Rectal smooth muscle tissue (tissue), 1 donor: ENCODE measurements around the gene ZNF638.

Experiments used
- H3K27ac ChIP-seq: one replicate; pipeline ENCODE4 v1.7.0; 2013; ENCODE audit warnings: low read depth, low read length, inconsistent platforms
- H3K27me3 ChIP-seq: one replicate; pipeline ENCODE4 v1.7.0; 2013; ENCODE audit warnings: low read length; ENCODE audit not compliant: control insufficient read depth, insufficient read depth
- H3K36me3 ChIP-seq: one replicate; pipeline ENCODE4 v1.7.0; 2013; ENCODE audit warnings: low read length; ENCODE audit not compliant: control insufficient read depth, insufficient read depth
- H3K4me1 ChIP-seq: one replicate; pipeline ENCODE4 v1.7.0; 2013; ENCODE audit warnings: low read length; ENCODE audit not compliant: control insufficient read depth, insufficient read depth
- H3K4me3 ChIP-seq: one replicate; pipeline ENCODE4 v1.7.0; 2013; ENCODE audit warnings: low read length
- H3K9ac ChIP-seq: one replicate; pipeline ENCODE4 v1.7.0; 2013; ENCODE audit warnings: low read length

The ZNF638 gene

GRCh38 chr2:71469403-71470398 lies 138.1 kb downstream of the ZNF638 start:
- H3K4me3 ChIP-seq, result no peak overlapping the region
- H3K27ac ChIP-seq, result no peak overlapping the region
- peaks cover 4% of the 10 kb centered on the region for H3K27me3 ChIP-seq
- no peaks in the 10 kb centered on the region for H3K36me3 ChIP-seq
- peaks cover 3% of the 10 kb centered on the region for H3K4me1 ChIP-seq
- H3K9ac ChIP-seq, result no peak overlapping the region

GRCh38 chr2:71471276-71471675 lies 139.7 kb downstream of the ZNF638 start:
- no peak overlapping the region for H3K4me3 ChIP-seq
- no peak overlapping the region for H3K27ac ChIP-seq
- no peak overlapping the region for H3K9ac ChIP-seq
- H3K36me3 ChIP-seq, result no peaks in the 10 kb centered on the region
- no peaks in the 10 kb centered on the region for H3K27me3 ChIP-seq
- no peaks in the 10 kb centered on the region for H3K4me1 ChIP-seq

- Histone ChIP-seq H3K27me3 (no peaks in the 10 kb centered on the region), H3K4me1 (no peaks in the 10 kb centered on the region), H3K36me3 (no peaks in the 10 kb centered on the region), H3K9ac (no peak overlapping the region), H3K4me3 (no peak overlapping the region), H3K27ac (no peak overlapping the region)
These were observed 140.4 kb downstream of the ZNF638 start for GRCh38 chr2:71472019-71472418.

GRCh38 chr2:71473346-71474031 lies 141.9 kb downstream of the ZNF638 start:
- H3K27ac ChIP-seq, result no peak overlapping the region
- no peaks in the 10 kb centered on the region for H3K4me1 ChIP-seq
- no peaks in the 10 kb centered on the region for H3K27me3 ChIP-seq
- H3K4me3 ChIP-seq, result no peak overlapping the region
- no peak overlapping the region for H3K9ac ChIP-seq
- no peaks in the 10 kb centered on the region for H3K36me3 ChIP-seq

GRCh38 chr2:71474116-71474743 lies 142.6 kb downstream of the ZNF638 start:
- H3K36me3 ChIP-seq, result no peaks in the 10 kb centered on the region
- no peaks in the 10 kb centered on the region for H3K27me3 ChIP-seq
- no peak overlapping the region for H3K9ac ChIP-seq
- H3K27ac ChIP-seq, result no peak overlapping the region
- H3K4me3 ChIP-seq, result no peak overlapping the region
- H3K4me1 ChIP-seq, result no peaks in the 10 kb centered on the region

GRCh38 chr2:71474744-71475397 lies 143.3 kb downstream of the ZNF638 start:
- Histone ChIP-seq H3K36me3 (no peaks in the 10 kb centered on the region), H3K9ac (no peak overlapping the region), H3K27ac (no peak overlapping the region), H3K4me1 (no peaks in the 10 kb centered on the region), H3K27me3 (no peaks in the 10 kb centered on the region), H3K4me3 (no peak overlapping the region)

- H3K27ac ChIP-seq, result no peak overlapping the region
- H3K4me3 ChIP-seq, result no peak overlapping the region
- H3K36me3 ChIP-seq, result no peaks in the 10 kb centered on the region
- no peaks in the 10 kb centered on the region for H3K27me3 ChIP-seq
- no peaks in the 10 kb centered on the region for H3K4me1 ChIP-seq
- H3K9ac ChIP-seq, result no peak overlapping the region
These were observed 144.9 kb downstream of the ZNF638 start for GRCh38 chr2:71476495-71476894.

- Histone ChIP-seq H3K9ac (no peak overlapping the region), H3K4me3 (no peak overlapping the region), H3K27me3 (no peaks in the 10 kb centered on the region), H3K4me1 (no peaks in the 10 kb centered on the region), H3K36me3 (peaks cover 3% of the 10 kb centered on the region), H3K27ac (no peak overlapping the region)
These were observed 145.7 kb downstream of the ZNF638 start for GRCh38 chr2:71477231-71477691.

- Histone ChIP-seq H3K27me3 (no peaks in the 10 kb centered on the region), H3K36me3 (peaks cover 3% of the 10 kb centered on the region), H3K27ac (no peak overlapping the region), H3K4me3 (no peak overlapping the region), H3K4me1 (no peaks in the 10 kb centered on the region), H3K9ac (no peak overlapping the region)
These were observed 147.2 kb downstream of the ZNF638 start for GRCh38 chr2:71478806-71479205.

- Histone ChIP-seq H3K9ac (no peak overlapping the region), H3K27me3 (no peaks in the 10 kb centered on the region), H3K27ac (no peak overlapping the region), H3K36me3 (peaks cover 3% of the 10 kb centered on the region), H3K4me1 (no peaks in the 10 kb centered on the region), H3K4me3 (no peak overlapping the region)
These were observed 147.7 kb downstream of the ZNF638 start for GRCh38 chr2:71479261-71479660.

- Histone ChIP-seq H3K4me1 (no peaks in the 10 kb centered on the region), H3K9ac (no peak overlapping the region), H3K27me3 (no peaks in the 10 kb centered on the region), H3K36me3 (peaks cover 3% of the 10 kb centered on the region), H3K27ac (no peak overlapping the region), H3K4me3 (no peak overlapping the region)
These were observed 149.5 kb downstream of the ZNF638 start for GRCh38 chr2:71481111-71481510.

- Histone ChIP-seq H3K4me1 (no peaks in the 10 kb centered on the region), H3K27ac (no peak overlapping the region), H3K27me3 (no peaks in the 10 kb centered on the region), H3K9ac (no peak overlapping the region), H3K36me3 (peaks cover 3% of the 10 kb centered on the region), H3K4me3 (no peak overlapping the region)
These were observed 150.5 kb downstream of the ZNF638 start for GRCh38 chr2:71482055-71482454.
